Renal cortical epithelial cell (primary cell): Measurements from ENCODE around the gene GTF3A. TPM values are rescaled to one million over a fixed set of nuclear protein-coding genes. Genes with fewer than 3 reads are reported as not detected.

ENCODE experiments used
- total RNA-seq: library from RNA; depleted of rRNA; stranded (reverse); fragments of >200 nt; gene quantifications from 2 replicates; pipeline ENCODE4 v1.2.3, GENCODE V29; 2014

Gene GTF3A
- total RNA-seq, 1 donor from 2014 or later, result 88.7 TPM

Other genes with a start within 250 kb of the GTF3A start
- 458 and 736 TPM in 2 replicates for gene RPL21, start 173.1 kb upstream of the GTF3A start, total RNA-seq
- 2.4 and 29.4 TPM in 2 replicates for gene RASL11A, start 153.8 kb upstream of the GTF3A start, total RNA-seq
- gene MTIF3, start 25.9 kb downstream of the GTF3A start, total RNA-seq, result 48.3 and 62.1 TPM in 2 replicates
- gene LNX2, start 195.9 kb downstream of the GTF3A start, total RNA-seq, result 9.0 and 16.5 TPM in 2 replicates
- gene POLR1D, start 197.3 kb downstream of the GTF3A start, total RNA-seq, result 69.9 and 88.4 TPM in 2 replicates